Renal cortex interstitium (tissue), 11 donors: ENCODE data around the gene PTPRN2. TPM values are rescaled to one million over a fixed set of nuclear protein-coding genes. Genes with fewer than 3 reads are reported as not detected.

ENCODE experiments used
- DNase-seq, 11 donors: peaks; one replicate each; pipeline ENCODE4 v3.0.0-alpha.2; 2013; ENCODE audit warnings: low read depth in 9 of 11, low spot score in 4 of 11; ENCODE audit errors: extremely low read depth in 1 of 11
- polyA plus RNA-seq, 3 donors: library from polyadenylated mRNA; unstranded; fragments of 120-200 nt; gene quantifications; one replicate each; pipeline ENCODE4 v1.2.1, GENCODE V29; 2013; ENCODE audit not compliant: insufficient read length in 3 of 3

The PTPRN2 gene
- polyA plus RNA-seq, 3 donors, result 6.0 to 7.7 (median 7.2) TPM

DNA sequence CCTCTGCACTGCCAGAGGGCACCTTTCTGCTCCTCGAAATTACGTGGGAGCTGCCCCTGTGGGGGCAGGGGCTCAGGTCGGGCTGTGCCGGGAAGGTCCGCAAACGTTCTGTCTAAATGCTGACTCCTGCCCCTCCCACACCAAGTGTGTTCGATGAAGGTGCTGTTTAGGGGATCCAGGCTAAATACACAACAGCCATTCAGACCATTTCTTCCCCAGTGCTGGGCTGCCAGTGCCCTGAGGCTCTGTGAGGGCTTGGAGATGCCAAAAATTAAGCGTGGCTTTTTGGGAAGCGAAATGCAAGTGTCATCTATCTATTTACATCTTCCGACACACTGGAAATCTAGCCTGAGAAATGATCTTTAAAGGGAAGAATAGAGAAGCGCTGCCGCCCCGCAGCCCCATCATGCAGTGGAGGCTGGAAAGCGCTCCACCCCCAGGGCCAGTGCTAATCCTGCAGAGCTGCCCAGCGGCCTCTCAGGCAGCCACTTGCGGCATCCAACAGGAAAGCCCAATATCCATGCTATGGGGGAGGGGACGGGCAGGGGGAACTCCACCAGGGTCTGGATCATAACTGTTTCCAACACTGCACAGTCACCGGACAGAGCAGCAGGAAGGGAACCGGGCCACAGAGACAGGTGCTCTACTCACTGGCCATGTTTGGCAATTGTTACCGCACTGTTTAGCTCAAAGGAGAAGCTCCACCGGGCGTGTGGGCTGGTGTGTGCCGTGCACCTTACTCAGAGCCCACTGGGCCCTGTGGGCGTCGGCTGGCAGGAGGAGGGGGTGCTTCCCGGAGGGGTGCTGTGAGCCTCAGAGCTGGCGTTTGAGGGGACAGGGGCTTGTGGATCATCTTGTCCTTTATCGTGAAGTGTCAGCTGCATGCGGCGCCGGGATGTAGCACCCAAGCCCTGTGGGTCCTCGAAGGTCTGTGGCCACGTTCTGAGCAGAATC is 1045.3 kb downstream of the PTPRN2 start:
- DNase-seq, result no peak

DNA sequence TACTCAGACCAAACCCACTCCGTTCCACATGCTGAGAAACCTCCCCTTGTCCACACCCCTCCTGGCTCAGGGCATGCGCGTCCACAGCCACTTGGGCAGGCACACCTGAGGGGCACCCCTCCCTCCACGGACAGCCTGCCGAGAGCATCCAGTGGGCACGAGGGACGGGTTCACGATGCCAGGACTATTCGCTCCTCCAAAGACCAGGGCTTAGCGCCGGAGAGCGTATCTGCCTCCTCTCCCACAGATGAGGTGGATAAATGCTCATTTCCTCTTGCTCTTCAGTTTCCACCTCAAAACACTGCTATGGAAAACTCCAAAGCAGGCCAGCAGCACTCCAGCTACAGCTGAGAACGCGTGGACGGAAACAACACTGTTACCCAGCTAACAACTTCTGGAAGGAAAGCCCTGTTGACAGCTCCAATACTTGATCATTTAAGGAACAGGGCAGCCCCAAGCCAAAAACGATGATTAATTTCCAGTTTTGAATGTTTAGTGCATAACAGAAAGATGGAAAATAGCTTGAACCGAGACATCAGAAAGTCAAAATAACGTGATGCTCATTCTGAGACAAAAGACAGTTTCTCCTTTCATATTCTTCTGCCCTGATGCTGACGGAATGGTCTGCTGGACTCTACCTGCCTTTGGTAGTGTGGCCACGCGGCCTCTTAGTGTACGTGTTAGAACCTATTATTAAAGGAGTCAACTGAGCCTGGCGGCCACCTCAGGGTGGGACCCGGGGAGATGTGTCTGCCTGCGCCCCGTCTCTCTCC is 1046.1 kb downstream of the PTPRN2 start:
- DNase-seq, result no peak

DNA sequence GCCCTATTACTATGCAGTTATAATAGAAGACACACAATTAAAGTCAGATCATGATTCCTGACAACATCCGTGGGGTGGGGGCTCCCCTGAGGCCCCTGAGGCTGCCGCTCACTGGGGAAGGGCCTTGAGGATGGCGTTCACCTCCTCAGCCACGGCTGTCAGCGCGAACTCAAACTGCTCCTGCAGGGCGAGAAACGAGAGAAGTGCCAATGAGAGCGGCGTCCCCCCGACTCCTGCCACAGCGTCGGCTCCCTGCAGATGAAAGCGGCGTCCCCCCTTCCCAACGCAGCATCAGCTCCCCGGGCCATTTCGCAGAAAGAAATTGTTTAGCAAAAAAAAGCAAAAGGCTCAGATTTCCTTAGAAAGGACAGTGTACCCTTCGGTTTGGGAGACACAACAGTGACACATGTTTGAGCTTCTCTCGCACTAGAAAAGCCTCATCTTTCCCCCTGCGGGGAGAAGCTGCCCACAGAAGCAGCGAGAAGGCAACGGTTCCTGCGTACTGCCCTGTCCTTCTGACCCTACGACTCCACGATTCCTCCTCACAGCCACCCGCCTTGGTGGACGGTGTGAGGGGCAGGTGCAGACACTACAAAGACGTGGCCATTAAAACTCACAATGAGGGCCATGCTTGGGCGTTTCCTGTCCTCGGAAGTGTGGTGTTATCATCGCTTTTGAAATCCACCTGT is 1046.9 kb downstream of the PTPRN2 start:
- DNase-seq, result no peak

DNA sequence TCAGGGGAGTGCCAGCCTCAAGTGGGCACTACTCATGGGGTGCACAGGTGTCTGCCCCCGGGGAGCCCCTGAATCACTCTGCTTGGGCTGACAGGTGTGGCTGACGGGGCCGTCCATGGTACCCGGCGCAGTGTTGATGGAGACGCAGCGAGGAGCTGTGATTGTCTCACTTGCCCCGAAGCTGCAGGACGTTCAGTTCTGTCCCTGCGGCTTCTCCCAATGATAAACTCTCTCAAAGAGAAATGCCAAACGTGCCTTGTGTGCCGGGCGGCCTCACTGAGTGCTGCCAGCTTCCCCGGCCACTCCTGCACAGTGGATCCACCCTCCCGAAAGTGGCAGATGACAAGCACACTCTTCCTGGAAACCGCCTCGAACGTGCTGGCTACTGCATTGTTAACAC is 1047.6 kb downstream of the PTPRN2 start:
- DNase-seq, result no peak

DNA sequence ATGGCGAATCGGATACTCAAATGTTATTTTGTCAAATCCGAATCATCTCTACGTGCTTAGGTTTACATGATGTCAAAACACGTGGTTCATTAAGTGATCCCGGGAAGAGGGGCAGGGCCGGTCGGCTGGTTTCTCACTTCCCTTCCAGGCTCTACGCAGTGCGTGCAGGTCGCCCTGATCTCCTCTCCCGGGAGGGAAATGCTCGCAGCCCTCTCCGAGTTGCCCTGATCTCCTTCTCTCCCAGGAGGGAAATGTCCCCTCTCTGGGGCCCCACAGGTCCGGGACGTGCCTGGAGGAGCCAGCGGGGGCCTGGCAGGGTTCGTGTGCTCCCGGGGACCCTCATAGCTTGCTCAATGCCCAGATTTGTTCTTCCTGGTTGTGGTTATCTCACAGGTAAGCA is 1048.1 kb downstream of the PTPRN2 start:
- DNase-seq, result no peak

DNA sequence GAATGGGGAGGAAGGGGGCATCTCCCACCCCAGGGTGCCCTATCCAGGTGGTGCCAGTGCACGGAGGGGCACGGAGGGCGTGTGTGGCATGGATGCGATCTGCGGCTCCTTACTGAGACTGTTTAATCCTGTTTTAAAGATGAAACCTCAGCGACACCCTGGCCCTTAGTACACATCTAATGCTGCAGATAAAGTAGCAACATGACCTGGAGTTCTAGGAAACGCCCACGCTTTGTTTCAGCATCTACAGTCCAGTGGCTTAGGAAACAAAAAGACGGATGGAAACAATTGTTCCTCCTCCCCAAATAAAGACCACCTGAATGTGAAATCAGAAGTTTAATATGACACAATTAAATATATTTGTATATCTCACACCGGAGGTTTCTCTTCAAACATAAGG is 1048.9 kb downstream of the PTPRN2 start:
- DNase-seq, result no peak

DNA sequence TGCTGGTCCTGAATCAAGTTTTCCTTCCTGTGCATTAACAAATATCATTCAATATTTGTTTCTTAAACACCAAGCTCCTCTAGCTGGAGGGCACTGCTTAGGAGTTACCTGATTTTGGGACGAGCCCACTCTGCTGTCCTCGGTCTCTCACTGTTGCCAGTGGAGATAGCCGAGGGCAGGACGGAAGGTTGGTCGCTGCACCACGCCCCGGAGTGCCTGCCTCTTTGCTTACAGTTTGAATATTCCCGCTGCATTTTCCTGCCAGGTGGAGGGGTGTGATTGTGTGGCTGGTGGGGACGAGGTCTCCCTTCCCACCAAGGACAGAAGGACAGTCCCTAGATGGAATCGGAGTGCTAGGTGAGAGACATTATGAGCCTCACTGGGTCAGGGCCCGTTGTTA is 1049.3 kb downstream of the PTPRN2 start:
- no peak for DNase-seq

DNA sequence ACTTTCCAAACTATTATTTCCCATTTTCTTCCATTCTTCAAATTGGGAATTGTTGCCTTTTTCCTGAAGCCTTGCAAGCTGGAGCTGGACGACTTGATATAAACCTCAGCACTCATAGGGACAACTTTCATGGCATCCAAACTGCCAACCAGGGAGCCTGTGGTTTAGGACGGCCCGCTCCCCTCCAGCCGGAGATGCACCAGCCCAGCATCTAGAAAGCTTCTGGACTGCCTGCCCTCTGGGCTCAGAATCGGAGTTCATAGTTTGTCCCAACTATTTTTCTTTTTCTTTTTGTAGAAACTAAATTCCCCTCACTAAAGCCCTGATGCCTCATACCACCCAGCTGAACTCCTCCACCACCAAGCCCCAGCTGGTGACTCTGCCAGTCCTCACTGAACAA is 1050.6 kb downstream of the PTPRN2 start:
- no peak for DNase-seq

DNA sequence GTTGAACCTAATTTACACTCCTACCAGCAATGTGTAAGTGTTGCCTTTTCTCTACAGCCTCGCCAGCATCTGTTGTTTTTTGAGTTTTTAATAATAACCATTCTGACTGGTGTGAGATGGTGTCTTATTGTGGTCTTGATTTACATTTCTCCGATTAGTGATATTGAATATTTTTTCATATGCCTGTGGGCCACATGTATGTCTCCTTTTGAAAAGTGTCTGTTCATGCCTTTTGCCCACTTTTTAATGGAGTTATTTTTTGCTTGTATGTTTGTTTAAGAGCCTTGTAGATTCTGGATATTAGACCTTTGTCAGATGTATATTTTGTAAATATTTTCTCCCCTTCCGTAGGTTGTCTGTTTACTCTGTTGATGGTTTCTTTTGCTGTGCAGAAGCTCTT is 1055.6 kb downstream of the PTPRN2 start:
- DNase-seq, result no peak

DNA sequence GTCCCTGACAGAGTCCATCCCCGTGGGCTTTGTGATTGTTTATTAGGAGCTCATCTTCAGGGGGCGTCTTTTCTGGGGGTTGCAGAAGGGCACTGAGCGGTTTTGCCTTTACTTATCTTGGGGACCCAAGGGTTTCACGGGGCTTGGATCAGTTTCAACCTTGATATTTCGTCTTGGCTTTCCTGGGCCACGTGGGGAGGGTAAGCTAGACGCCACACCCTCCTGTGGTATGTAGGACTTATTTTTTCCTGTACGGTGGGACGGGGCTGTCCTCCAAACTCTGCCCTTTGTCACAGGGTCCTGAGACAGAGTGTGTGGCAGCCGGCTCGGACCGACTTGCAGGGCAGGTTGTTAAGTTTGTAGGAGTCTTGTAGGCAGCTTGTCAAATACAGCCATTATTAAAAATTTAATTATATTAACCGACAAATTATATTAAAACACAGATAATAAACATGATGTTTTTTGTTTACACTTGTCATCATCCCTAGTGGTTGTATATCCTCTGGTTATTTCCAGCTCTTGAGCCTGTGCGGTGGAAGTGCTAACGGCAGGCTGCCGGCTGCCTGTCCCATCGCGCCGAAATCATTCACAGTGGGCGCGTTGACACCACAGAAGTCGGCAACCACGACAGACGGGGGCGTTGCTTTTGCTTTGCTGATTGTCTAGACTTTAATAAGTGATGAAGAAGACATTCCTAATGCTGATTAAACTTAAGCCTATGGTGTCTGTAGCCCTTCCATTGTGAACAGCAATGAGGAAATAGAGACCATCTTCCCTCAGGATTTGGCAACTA is 1057.7 kb downstream of the PTPRN2 start:
- DNase-seq, result no peak

DNA sequence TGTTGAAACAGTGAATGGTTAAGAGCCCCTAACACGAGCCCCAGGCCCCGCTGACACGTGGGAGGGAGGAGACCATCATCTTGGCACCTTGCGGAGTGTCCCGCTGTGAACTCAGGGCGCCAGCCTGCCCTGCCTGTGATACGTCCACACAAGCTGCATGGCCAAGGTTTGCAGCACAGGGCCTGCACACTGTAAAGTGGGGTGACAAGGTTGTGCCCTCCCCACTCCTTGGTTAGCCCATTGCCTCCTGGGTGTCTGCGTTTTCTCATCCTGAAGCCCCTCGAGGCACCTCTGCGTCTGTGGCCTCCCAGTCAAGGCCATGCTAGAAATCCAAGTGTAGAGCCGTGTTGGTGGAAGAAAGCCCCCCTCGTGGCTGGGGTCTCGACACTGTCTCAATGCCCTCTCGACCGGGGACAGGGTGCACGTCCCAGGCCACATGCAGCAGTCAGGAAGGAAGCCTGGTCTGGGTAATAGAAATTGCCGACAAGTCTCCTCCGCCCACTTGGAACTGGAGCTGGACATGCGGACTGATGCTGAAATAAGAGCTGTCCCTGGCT is 1058.8 kb downstream of the PTPRN2 start:
- no peak for DNase-seq

DNA sequence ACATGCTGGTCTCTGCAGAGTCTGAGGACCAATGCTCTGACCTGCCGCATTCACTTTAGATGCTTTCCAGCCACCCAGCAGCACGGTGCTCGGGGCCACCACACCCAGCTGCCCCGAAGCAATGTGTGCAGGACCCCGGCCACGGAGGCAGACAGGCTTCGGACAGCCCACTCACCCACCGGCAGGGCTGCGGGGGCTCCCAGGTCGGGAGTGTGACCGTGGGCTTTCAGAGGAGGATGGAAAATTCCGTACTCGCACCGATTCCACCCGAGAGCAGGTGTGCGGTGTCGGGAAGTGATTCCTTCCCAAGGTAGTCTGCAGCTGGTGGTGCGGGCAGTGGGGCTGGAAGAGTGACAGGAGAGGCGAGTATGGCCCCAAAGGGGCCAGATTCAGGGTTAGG is 1059.9 kb downstream of the PTPRN2 start:
- DNase-seq, result no peak

DNA sequence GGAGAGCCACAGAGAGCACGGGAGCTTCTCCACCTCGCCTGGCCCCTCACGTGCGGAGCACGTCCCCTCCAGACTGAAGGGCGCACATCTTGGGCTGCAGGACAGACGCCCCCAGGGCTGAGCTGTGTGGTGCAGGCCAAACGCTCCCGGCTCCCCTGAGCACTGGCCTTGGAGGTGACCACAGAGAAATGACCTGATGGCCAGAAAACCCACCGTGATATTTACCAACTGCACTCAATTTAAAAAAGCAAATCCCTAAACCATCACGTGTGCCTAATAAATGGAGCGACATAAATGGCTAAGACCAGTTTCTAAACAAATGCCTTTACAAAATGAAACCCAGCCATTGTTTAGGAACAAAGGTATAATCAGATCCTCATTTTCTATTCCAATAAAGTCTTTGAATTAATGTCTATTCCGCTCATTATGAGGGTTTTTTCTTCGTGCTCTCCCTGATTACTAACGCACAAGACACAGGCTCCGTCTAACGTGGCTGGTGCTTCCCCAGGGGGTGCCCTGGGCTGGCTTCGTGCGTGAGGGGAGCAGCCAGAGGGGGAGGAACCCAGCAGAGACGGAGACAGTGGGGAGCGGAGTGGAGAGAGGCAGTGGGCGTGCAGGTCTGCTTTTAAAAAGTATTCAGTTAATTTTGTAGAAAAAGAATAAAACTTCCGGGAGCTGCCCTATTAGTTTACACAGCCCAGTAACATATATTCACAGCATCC is 1060.5 kb downstream of the PTPRN2 start:
- DNase-seq, result no peak

DNA sequence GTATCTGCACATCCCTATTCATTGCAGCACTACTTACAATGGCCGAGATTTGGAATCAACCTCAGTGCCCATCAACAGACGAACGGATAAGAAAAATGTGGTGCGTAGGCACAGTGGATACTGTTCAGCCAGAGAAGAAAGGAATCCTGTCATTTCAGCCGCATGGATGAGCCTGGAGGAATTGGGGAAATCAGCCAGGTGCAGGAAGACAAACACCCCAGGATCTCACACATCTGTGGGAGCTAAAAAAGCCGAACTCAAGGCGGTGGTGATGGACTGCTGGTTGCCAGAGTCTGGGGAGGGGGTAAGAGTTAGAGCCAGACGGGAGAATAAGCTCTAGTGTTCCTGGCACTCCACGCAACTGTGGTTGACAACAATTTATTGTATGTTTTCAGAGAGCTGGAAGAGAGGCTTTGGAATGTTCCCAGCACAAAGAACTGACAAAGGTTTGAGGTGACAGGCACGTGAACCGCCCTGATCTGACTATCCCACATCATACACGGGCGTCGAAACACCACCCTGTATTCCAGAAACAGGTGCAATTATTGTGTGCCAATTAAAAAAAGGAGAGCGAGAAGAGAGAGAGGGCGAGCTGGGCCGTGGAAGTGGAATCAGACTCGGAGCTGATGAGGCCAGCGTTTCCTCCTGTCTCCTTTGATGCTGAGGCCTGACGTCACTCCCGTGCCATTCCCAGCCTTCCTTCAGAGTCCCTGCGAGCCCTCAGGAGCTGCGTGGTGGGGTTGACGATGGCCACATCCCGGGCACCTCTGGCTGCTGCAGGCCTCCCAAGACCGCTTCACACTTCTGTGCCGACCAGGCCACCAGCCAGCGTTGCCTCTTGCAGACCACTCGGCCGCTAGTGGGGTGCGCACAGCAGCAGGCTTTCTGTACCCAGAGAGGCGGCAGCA is 1061.4 kb downstream of the PTPRN2 start:
- no peak for DNase-seq

DNA sequence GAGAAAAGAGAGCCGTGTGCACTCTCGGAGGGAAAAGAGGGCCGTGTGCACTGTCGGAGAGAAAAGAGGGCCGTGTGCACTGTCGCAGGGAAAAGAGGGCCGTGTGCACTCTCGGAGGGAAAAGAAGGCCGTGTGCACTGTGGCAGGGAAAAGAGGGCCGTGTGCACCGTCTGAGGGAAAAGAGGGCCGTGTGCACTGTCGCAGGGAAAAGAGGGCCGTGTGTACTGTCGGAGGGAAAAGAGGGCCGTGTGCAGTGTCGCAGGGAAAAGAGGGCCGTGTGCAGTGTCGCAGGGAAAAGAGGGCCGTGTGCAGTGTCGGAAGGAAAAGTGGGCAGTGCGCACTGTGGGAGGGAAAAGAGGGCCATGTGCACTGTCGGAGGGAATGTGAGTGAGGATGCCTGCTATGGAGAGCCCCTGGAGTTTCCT is 1062.1 kb downstream of the PTPRN2 start:
- DNase-seq, result no peak

DNA sequence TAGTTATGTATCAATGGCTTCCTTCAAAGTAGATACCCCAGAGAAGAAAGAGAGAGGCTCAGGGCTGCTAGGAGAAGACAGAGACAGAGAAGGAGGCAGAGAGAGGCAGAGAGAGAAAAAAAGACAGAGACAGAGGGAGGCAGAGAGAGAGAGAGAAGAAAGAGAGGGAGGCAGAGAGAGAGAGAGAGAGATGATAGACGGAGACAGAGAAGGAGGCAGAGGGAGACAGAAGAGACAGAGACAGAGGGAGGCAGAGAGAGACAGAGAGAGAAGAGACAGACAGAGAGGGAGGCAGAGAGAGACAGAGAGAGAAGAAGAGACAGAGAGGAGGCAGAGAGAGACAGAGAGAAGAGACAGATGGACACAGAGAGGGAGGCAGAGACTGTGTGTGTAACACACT is 1062.9 kb downstream of the PTPRN2 start:
- no peak for DNase-seq

DNA sequence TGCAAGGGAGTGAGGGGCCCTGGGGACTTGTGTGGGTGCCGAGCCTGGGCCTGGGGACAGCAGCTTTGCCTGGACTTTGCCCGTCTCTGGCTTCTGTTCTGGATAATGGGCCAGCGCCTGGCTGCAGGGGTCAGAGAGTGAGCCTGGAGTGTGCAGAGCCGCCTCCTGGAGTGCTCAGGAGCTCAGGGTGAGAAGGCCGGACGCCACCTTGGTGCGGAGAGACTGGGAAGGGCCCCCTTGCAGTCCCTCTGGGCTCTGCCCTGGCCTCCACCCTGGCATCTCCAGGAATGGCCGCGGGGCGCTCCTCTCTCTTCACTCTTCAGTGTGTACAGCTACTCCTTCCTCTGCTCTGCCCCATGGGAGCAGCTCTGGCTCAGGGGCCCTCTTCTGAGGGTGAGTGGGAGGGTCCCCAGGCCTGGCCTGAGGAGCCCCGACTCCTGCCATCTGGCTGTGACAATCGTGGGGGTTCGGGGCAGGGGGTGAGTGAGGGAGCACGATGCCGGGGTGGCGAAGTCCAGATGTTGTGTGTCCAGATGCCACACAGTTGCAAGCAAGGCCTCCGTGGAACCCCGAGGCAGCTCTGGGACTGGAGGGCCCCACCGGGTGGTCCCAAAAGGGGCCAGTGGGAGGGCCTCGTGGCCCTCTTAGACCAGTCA is 1063.7 kb downstream of the PTPRN2 start:
- no peak for DNase-seq
